Endothelial cell (in vitro differentiated cells): Measurements from ENCODE around the gene ATOSA. TPM values are rescaled to one million over a fixed set of nuclear protein-coding genes. Genes with fewer than 3 reads are reported as not detected.

ENCODE experiments used
- DNase-seq: peaks from one replicate; pipeline ENCODE4 v3.0.0; 2021; ENCODE audit warnings: low spot score
- H3K27ac Mint-ChIP-seq: one replicate; pipeline ENCODE4 v1.8.0; 2021; ENCODE audit warnings: mixed read lengths, inconsistent platforms; ENCODE audit not compliant: unreplicated experiment
- H3K27me3 Mint-ChIP-seq: one replicate; pipeline ENCODE4 v1.8.0; 2021; ENCODE audit warnings: mild to moderate bottlenecking, moderate library complexity, mixed read lengths, inconsistent platforms; ENCODE audit not compliant: unreplicated experiment
- H3K36me3 Mint-ChIP-seq: one replicate; pipeline ENCODE4 v1.8.0; 2021; ENCODE audit warnings: mild to moderate bottlenecking, low read depth, mixed read lengths, inconsistent platforms; ENCODE audit not compliant: unreplicated experiment
- H3K4me1 Mint-ChIP-seq: one replicate; pipeline ENCODE4 v1.8.0; 2021; ENCODE audit warnings: mild to moderate bottlenecking, mixed read lengths, inconsistent platforms; ENCODE audit not compliant: unreplicated experiment
- H3K4me3 Mint-ChIP-seq: one replicate; pipeline ENCODE4 v1.8.0; 2021; ENCODE audit warnings: mild to moderate bottlenecking, mixed read lengths, inconsistent platforms; ENCODE audit not compliant: unreplicated experiment
- H3K9me3 Mint-ChIP-seq: one replicate; pipeline ENCODE4 v1.8.0; 2021; ENCODE audit warnings: mixed read lengths, inconsistent platforms; ENCODE audit not compliant: unreplicated experiment
- CTCF ChIP-seq: fragments of 200-600 bp; sonication (generic); IDR thresholded peaks from one replicate; pipeline ENCODE4 v1.5.0; 2021; ENCODE audit warnings: antibody characterized with exemption; ENCODE audit not compliant: unreplicated experiment
- total RNA-seq: library from RNA; stranded (reverse); fragmentation: NEBNext Ultra II Directional; extraction: Animal tissue kit (Norgen Biotek cat#: 25700); gene quantifications from one replicate; pipeline ENCODE4 v1.2.1, GENCODE V29; 2021; ENCODE audit not compliant: unreplicated experiment

The ATOSA gene
- total RNA-seq, 1 donor from 2014 or later = 24.6 TPM

GRCh38 chr15:52636459-52636858, 42.7 kb downstream of the ATOSA start:
- Mint-ChIP-seq H3K27ac (no peak overlapping the region), H3K36me3 (no peaks in the 10 kb centered on the region), H3K4me3 (no peak overlapping the region), H3K9me3 (no peaks in the 10 kb centered on the region), H3K27me3 (no peaks in the 10 kb centered on the region), H3K4me1 (no peaks in the 10 kb centered on the region)
- DNase-seq = no peak
- TF ChIP-seq CTCF = no peak

- Mint-ChIP-seq H3K27ac (no peak overlapping the region), H3K4me1 (no peaks in the 10 kb centered on the region), H3K4me3 (no peak overlapping the region), H3K9me3 (no peaks in the 10 kb centered on the region), H3K36me3 (no peaks in the 10 kb centered on the region), H3K27me3 (no peaks in the 10 kb centered on the region)
- no peak for TF ChIP-seq CTCF
- no peak for DNase-seq
Observed at GRCh38 chr15:52635908-52636307, 43.3 kb downstream of the ATOSA start.

Other genes starting within 250 kb of the ATOSA start
- 9.1 TPM for gene MYO5A, start 150.5 kb downstream of the ATOSA start, total RNA-seq
- gene ARPP19, start 110.4 kb downstream of the ATOSA start, total RNA-seq = 220 TPM
- gene ONECUT1, start 110.9 kb upstream of the ATOSA start, total RNA-seq = 0.69 TPM